A549 (cell line): Measurements from ENCODE around the gene UGT1A4. TPM values are rescaled to one million over a fixed set of nuclear protein-coding genes. Genes with fewer than 3 reads are reported as not detected.

Source experiments
- ATAC-seq, 2 experiments: fragments of 200-7000 bp in 1 of 2; fragments of >200 bp in 1 of 2; cut with Nextera tagmentation in 1 of 2; cut with Tn5 transposase in 1 of 2; 3 replicates each; pipeline versions ENCODE4 v1.8.0 to v1.9.1; 2018 to 2020; ENCODE audit warnings: mild to moderate bottlenecking in 1 of 2, moderate library complexity in 1 of 2
- CTCF ChIA-PET: fragments of 300-600 bp; sonication (Branson Sonifier 250); formaldehyde crosslinking; extraction: SDS; loops from one replicate; lab custom pipeline; 2021; ENCODE audit warnings: antibody characterized with exemption, inconsistent platforms; lab: Yijun Ruan, JAX
- POLR2A ChIA-PET: fragments of 350-600 bp; formaldehyde crosslinking; extraction: SDS; loops from one replicate; lab custom pipeline; 2021; ENCODE audit warnings: antibody characterized with exemption, inconsistent platforms; lab: Yijun Ruan, JAX
- DNase-seq, 2 experiments: peaks; one replicate each; pipeline versions ENCODE4 v3.0.0 to v3.0.0-alpha.2; 2011 to 2016; ENCODE audit warnings: low read depth in 1 of 2, low spot score in 1 of 2
- FAIRE-seq: peaks from 2 replicates; lab custom pipeline; 2011; peaks lifted over from hg19 to GRCh38; lab: Jason Lieb, UNC
- H3K27ac ChIP-seq, 2 experiments: fragments of >200 bp; sonication (Bioruptor Twin); formaldehyde crosslinking; 3 replicates each; pipeline ENCODE4 v1.5.1; 2016 to 2017
- H3K4me1 ChIP-seq: fragments of >200 bp; sonication (Bioruptor Twin); formaldehyde crosslinking; 3 replicates; pipeline ENCODE4 v1.6.1; 2016
- H3K4me2 ChIP-seq: fragments of >200 bp; sonication (Bioruptor Twin); formaldehyde crosslinking; 3 replicates; pipeline ENCODE4 v1.6.1; 2016
- H3K4me3 ChIP-seq: fragments of >200 bp; sonication (Bioruptor Twin); formaldehyde crosslinking; 3 replicates; pipeline ENCODE4 v1.5.1; 2016
- H3K9me3 ChIP-seq: fragments of >200 bp; sonication (Bioruptor Twin); formaldehyde crosslinking; 3 replicates; pipeline ENCODE4 v1.6.1; 2016
- ATOH8 ChIP-seq: fragments of 250-450 bp; sonication (Bioruptor Pico); IDR thresholded peaks from 2 replicates; pipeline ENCODE4 v1.5.0; 2020; ENCODE audit warnings: low read depth, mild to moderate bottlenecking, moderate library complexity
- BCL3 ChIP-seq: fragments of >200 bp; sonication (Bioruptor Twin); formaldehyde crosslinking; IDR thresholded peaks from 3 replicates; pipeline ENCODE4 v1.6.1; 2016
- CEBPB ChIP-seq, 2 experiments: fragments of >200 bp in 1 of 2; sonication (Bioruptor Twin) in 1 of 2; formaldehyde crosslinking in 1 of 2; IDR thresholded peaks; 2 replicates each; pipeline ENCODE4 v1.6.1; 2012 to 2016
- CHD2 ChIP-seq: fragments of 150-350 bp; IDR thresholded peaks from 2 replicates; pipeline ENCODE4 v1.6.1; 2014; ENCODE audit warnings: low read length; ENCODE audit not compliant: partially characterized antibody
- E2F6 ChIP-seq: IDR thresholded peaks from 2 replicates; pipeline ENCODE4 v1.6.1; 2012; ENCODE audit warnings: low read depth, borderline replicate concordance
- EHF ChIP-seq: fragments of 250-450 bp; sonication (Bioruptor Pico); IDR thresholded peaks from 2 replicates; pipeline ENCODE4 v1.5.0; 2020; ENCODE audit warnings: mild to moderate bottlenecking
- ELK1 ChIP-seq: fragments of 150-350 bp; IDR thresholded peaks from 2 replicates; pipeline ENCODE4 v1.6.1; 2014; ENCODE audit warnings: low read depth, mild to moderate bottlenecking, low read length
- EP300 ChIP-seq, 2 experiments: fragments of >200 bp; sonication (Bioruptor Twin); formaldehyde crosslinking; IDR thresholded peaks; 2 replicates in 1 of 2; 3 replicates in 1 of 2; pipeline ENCODE4 v1.6.1; 2016 to 2017
- FOSB ChIP-seq: fragments of 250-450 bp; sonication (Bioruptor Pico); IDR thresholded peaks from 2 replicates; pipeline ENCODE4 v1.5.0; 2020; ENCODE audit warnings: mild to moderate bottlenecking, moderate library complexity
- FOXS1 ChIP-seq: fragments of 250-450 bp; sonication (Bioruptor Pico); IDR thresholded peaks from 2 replicates; pipeline ENCODE4 v1.5.0; 2020; ENCODE audit warnings: mild to moderate bottlenecking, moderate library complexity
- HEYL ChIP-seq: fragments of 250-450 bp; sonication (Bioruptor Pico); IDR thresholded peaks from 2 replicates; pipeline ENCODE4 v1.8.0; 2021; ENCODE audit warnings: mild to moderate bottlenecking, moderate library complexity
- HMGXB4 ChIP-seq: fragments of 250-450 bp; sonication (Bioruptor Pico); IDR thresholded peaks from 2 replicates; pipeline ENCODE4 v1.5.0; 2021; ENCODE audit warnings: mild to moderate bottlenecking, moderate library complexity, borderline replicate concordance
- HOXA7 ChIP-seq: fragments of 250-450 bp; sonication (Bioruptor Pico); IDR thresholded peaks from 2 replicates; pipeline ENCODE4 v1.5.0; 2020; ENCODE audit warnings: mild to moderate bottlenecking, moderate library complexity
- HOXB13 ChIP-seq: fragments of 250-450 bp; sonication (Bioruptor Pico); IDR thresholded peaks from 2 replicates; pipeline ENCODE4 v1.5.0; 2020; ENCODE audit warnings: low read depth, mild to moderate bottlenecking, moderate library complexity
- HOXB5 ChIP-seq: fragments of 250-450 bp; sonication (Bioruptor Pico); IDR thresholded peaks from 2 replicates; pipeline ENCODE4 v1.5.0; 2020; ENCODE audit warnings: mild to moderate bottlenecking, moderate library complexity
- JUN ChIP-seq, 2 experiments: fragments of >200 bp; sonication (Bioruptor Twin); formaldehyde crosslinking; IDR thresholded peaks; 2 replicates in 1 of 2; 3 replicates in 1 of 2; pipeline ENCODE4 v1.6.1; 2016 to 2017
- MAFK ChIP-seq: fragments of 450-650 bp; IDR thresholded peaks from 2 replicates; pipeline ENCODE4 v1.6.1; 2014; ENCODE audit not compliant: partially characterized antibody
- MAZ ChIP-seq: fragments of 150-350 bp; IDR thresholded peaks from 2 replicates; pipeline ENCODE4 v1.6.1; 2014; ENCODE audit warnings: antibody characterized with exemption, low read depth, low read length, borderline replicate concordance
- NFE2L2 ChIP-seq: fragments of 150-350 bp; conservative IDR thresholded peaks from 2 replicates; pipeline ENCODE4 v1.6.1; 2014; ENCODE audit warnings: low read length
- NPAS2 ChIP-seq: fragments of 250-450 bp; sonication (Bioruptor Pico); IDR thresholded peaks from 2 replicates; pipeline ENCODE4 v1.8.0; 2022; ENCODE audit warnings: mild to moderate bottlenecking, moderate library complexity, borderline replicate concordance
- PBX3 ChIP-seq: IDR thresholded peaks from 2 replicates; pipeline ENCODE4 v1.6.1; 2012
- POLR2A ChIP-seq: IDR thresholded peaks from 2 replicates; pipeline ENCODE4 v1.6.1; 2012; ENCODE audit warnings: mild to moderate bottlenecking, low read length
- RARB ChIP-seq: fragments of 250-450 bp; sonication (Bioruptor Pico); IDR thresholded peaks from 2 replicates; pipeline ENCODE4 v1.8.0; 2021; ENCODE audit warnings: mild to moderate bottlenecking, moderate library complexity
- RFX5 ChIP-seq: fragments of 450-650 bp; IDR thresholded peaks from 2 replicates; pipeline ENCODE4 v1.7.1; 2014; ENCODE audit warnings: antibody characterized with exemption, mild to moderate bottlenecking, moderate library complexity
- SMC3 ChIP-seq: fragments of >200 bp; sonication (Bioruptor Twin); formaldehyde crosslinking; IDR thresholded peaks from 3 replicates; pipeline ENCODE4 v1.6.1; 2018; ENCODE audit warnings: inconsistent platforms
- TFCP2L1 ChIP-seq: fragments of 250-450 bp; sonication (Bioruptor Pico); IDR thresholded peaks from 2 replicates; pipeline ENCODE4 v1.5.0; 2021; ENCODE audit warnings: mild to moderate bottlenecking
- ZSCAN20 ChIP-seq: fragments of 250-450 bp; sonication (Bioruptor Pico); IDR thresholded peaks from 2 replicates; pipeline ENCODE4 v1.8.0; 2022; ENCODE audit warnings: mild to moderate bottlenecking, moderate library complexity
- WGBS: methylation state at CpG from one replicate; pipeline ENCODE4 v1.1.6; 2017; ENCODE audit errors: missing lambda C conversion rate; 5-methylcytosine and 5-hydroxymethylcytosine counted together
- polyA plus RNA-seq, 4 experiments: library from polyadenylated mRNA; depleted of rRNA in 3 of 4; stranded (reverse); fragments of >200 nt; fragmentation: RNase III in 1 of 4; extraction: RNeasy Plus Mini Kit Qiagen cat#74134 plus additional on column Dnase treatment in 1 of 4; gene quantifications; 2 replicates in 3 of 4; 3 replicates in 1 of 4; pipeline ENCODE4 v1.2.3, GENCODE V29; 2011 to 2017

The UGT1A4 gene
- polyA plus RNA-seq, 2 of the 4 experiments (the other 2 are of a cell fraction): 0.13 to 0.14 TPM

- H3K9me3 ChIP-seq: peaks cover 54% of the 10 kb centered on the region
- peak; percentile 85 for ATAC-seq
- WGBS: 5% methylated on average over 8 of the region's 8 CpGs
- H3K4me3 ChIP-seq: no peak overlapping the region
- TF ChIP-seq HOXB5 (CRISPR knock-in tag) (peak; percentile 87), FOXS1 (CRISPR knock-in tag) (peak; percentile 20; the same call in 1 of the 2 replicates), EHF (peak; percentile 65), RARB (peak; percentile 70; the same call in 1 of the 2 replicates), HOXB13 (peak; percentile 95), TFCP2L1 (CRISPR knock-in tag) (peak; percentile 9; the same call in 1 of the 2 replicates), ATOH8 (peak; percentile 86), CEBPB (IDR thresholded peaks at IDR 0.05) (peak; percentile 62 to 83; a peak in 3 of 4 replicates), HMGXB4 (CRISPR knock-in tag) (0 out of 2 replicates have a peak, but pooled peaks have one; percentile 79), HOXA7 (CRISPR knock-in tag) (peak; percentile 73; the same call in 1 of the 2 replicates), POLR2A (no peak), FOSB (CRISPR knock-in tag) (peak; percentile 32; the same call in 1 of the 2 replicates), ELK1 (no peak), HEYL (CRISPR knock-in tag) (peak; percentile 20; the same call in 1 of the 2 replicates), E2F6 (peak; percentile 16; the same call in 1 of the 2 replicates), MAZ (no peak), JUN (IDR thresholded peaks at IDR 0.05) (no peak; a peak in 1 of 5 replicates), ZSCAN20 (CRISPR knock-in tag) (peak; percentile 87)
- H3K4me2 ChIP-seq: peak overlapping the region; percentile 52
- FAIRE-seq: no peak
- POLR2A ChIA-PET: interaction anchor here (0.5 to 1.9 kb wide), 6 partner anchors 133 to 213 kb away, joined by 3 to 13 read pairs (median 8); partner anchors contain the start of gene USP40
- CTCF ChIA-PET: interaction anchor here (1.0 to 2.6 kb wide), 6 partner anchors 12 to 251 kb away, joined by 3 to 11 read pairs (median 4); no protein-coding TSS in a partner anchor
- no peak for DNase-seq
- peaks cover 34% of the 10 kb centered on the region for H3K4me1 ChIP-seq
- H3K27ac ChIP-seq: peak overlapping the region; percentile 99 to 100
These were observed 19.0 kb upstream of the UGT1A4 start for GRCh38 chr2:233699424-233700027.

- peak overlapping the region; percentile 99 to 100 for H3K27ac ChIP-seq
- H3K4me3 ChIP-seq: no peak overlapping the region
- H3K4me2 ChIP-seq: peak overlapping the region; percentile 52
- CTCF ChIA-PET: interaction anchor here (0.9 to 2.6 kb wide), 5 partner anchors 11 to 218 kb away, joined by 3 to 11 read pairs (median 3); partner anchors contain the start of gene USP40
- peak; percentile 93 to 98 for ATAC-seq
- H3K4me1 ChIP-seq: peaks cover 30% of the 10 kb centered on the region
- peaks cover 59% of the 10 kb centered on the region for H3K9me3 ChIP-seq
- DNase-seq: peak; percentile 61 to 98
- 0% methylated on average over 1 of the region's 1 CpG for WGBS
- POLR2A ChIA-PET: interaction anchor here (0.8 to 1.9 kb wide), 6 partner anchors 9 to 213 kb away, joined by 4 to 13 read pairs (median 8); partner anchors contain the start of gene USP40
- FAIRE-seq: peak; percentile 97
- TF ChIP-seq PBX3 (peak; percentile 65; the same call in 1 of the 2 replicates), SMC3 (peak; percentile 59; the same call in 2 of the 3 replicates), BCL3 (peak; percentile 96), CHD2 (no peak), E2F6 (peak; percentile 7; the same call in 1 of the 2 replicates), MAFK (peak; percentile 100), HOXB13 (no peak), EP300 (IDR thresholded peaks at IDR 0.05) (peak; percentile 100), RFX5 (no peak), NFE2L2 (peak; percentile 100), NPAS2 (CRISPR knock-in tag) (peak; percentile 44; the same call in 1 of the 2 replicates), MAZ (no peak)
These were observed 18.4 kb upstream of the UGT1A4 start for GRCh38 chr2:233700028-233700635.
